ENCODE measurements around the gene EEF2.
"Not testable (repeated sequence)": the region's sequence is repeated elsewhere in the genome, so short reads cannot be mapped to it uniquely, and the experiment has no call there.

DNA sequence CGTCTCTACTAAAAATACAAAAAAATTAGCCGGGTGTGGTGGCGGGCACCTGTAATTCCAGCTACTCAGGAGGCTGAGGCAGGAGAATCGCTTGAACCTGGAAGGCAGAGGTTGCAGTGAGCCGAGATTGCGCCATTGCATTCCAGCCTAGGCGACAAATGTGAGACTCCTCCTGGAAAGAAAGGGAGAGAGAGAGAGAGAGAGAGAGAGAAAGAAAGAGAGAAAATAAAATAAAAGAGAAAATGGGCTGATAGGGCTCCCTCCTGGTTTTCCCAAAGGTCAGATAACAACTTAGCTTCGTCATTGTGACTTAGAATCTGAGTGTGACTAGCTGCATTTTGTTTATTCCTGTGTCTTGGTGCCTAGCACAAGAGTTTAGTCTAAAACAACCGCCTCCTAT lies 20.2 kb upstream of the EEF2 start:
- TF ChIP-seq, protein P1, sequence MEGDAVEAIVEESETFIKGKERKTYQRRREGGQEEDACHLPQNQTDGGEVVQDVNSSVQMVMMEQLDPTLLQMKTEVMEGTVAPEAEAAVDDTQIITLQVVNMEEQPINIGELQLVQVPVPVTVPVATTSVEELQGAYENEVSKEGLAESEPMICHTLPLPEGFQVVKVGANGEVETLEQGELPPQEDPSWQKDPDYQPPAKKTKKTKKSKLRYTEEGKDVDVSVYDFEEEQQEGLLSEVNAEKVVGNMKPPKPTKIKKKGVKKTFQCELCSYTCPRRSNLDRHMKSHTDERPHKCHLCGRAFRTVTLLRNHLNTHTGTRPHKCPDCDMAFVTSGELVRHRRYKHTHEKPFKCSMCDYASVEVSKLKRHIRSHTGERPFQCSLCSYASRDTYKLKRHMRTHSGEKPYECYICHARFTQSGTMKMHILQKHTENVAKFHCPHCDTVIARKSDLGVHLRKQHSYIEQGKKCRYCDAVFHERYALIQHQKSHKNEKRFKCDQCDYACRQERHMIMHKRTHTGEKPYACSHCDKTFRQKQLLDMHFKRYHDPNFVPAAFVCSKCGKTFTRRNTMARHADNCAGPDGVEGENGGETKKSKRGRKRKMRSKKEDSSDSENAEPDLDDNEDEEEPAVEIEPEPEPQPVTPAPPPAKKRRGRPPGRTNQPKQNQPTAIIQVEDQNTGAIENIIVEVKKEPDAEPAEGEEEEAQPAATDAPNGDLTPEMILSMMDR (IDR thresholded peaks at IDR 0.05; ENCODE audit: low read depth, low read length, missing input control): not testable (repeated sequence)
- TF ChIP-seq TAF1 (conservative IDR thresholded peaks at IDR 0.05); RXRA (IDR thresholded peaks at IDR 0.05); YY1 (IDR thresholded peaks at IDR 0.05): not testable (repeated sequence)
- TF ChIP-seq, protein P2, sequence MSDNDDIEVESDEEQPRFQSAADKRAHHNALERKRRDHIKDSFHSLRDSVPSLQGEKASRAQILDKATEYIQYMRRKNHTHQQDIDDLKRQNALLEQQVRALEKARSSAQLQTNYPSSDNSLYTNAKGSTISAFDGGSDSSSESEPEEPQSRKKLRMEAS (IDR thresholded peaks at IDR 0.05): not testable (repeated sequence)
